Body of pancreas (tissue), 4 donors: ENCODE measurements around the gene FHL2.

Experiments used
- POLR2A ChIP-seq, 3 donors: fragments of 450-650 bp; IDR thresholded peaks; one replicate each; pipeline ENCODE4 v1.6.1; 2016; ENCODE audit warnings: antibody characterized with exemption in 3 of 3, mild to moderate bottlenecking in 2 of 3
- TF ChIP-seq, protein P1 (sequence below), 7 experiments: fragments of 450-650 bp in 4 of 7; fragments of 200-600 bp in 3 of 7; sonication (generic) in 3 of 7; IDR thresholded peaks; one replicate each; pipeline ENCODE4 v1.5.1; 2016 to 2019; ENCODE audit warnings: antibody characterized with exemption in 7 of 7

DNA sequence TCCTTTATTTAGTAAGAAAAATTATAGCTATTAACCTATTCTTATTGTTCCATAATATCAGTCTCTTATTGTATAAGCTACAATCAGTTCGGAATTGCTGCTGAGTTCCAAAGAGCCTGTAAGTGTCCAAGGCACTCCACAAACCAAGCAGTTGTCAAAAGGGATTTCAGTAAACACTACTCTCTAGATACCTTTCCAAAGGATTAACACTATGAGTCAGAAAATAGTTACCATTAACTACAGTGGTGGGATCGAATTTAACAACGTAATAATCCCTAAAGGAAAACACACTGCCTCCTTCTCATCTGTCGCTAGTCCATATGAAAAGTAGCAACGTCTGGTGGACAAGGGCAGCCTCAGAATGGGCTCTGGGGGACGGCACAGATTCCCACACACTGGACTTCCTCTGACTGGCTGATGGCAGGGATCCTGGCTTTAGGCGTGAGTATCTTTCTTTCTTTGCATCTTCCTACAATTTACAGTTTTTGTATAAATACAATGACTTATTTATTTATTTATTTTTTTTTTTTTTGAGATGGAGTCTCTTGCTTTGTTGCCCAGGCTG lies 78.1 kb downstream of the FHL2 start:
- TF ChIP-seq, protein P1, sequence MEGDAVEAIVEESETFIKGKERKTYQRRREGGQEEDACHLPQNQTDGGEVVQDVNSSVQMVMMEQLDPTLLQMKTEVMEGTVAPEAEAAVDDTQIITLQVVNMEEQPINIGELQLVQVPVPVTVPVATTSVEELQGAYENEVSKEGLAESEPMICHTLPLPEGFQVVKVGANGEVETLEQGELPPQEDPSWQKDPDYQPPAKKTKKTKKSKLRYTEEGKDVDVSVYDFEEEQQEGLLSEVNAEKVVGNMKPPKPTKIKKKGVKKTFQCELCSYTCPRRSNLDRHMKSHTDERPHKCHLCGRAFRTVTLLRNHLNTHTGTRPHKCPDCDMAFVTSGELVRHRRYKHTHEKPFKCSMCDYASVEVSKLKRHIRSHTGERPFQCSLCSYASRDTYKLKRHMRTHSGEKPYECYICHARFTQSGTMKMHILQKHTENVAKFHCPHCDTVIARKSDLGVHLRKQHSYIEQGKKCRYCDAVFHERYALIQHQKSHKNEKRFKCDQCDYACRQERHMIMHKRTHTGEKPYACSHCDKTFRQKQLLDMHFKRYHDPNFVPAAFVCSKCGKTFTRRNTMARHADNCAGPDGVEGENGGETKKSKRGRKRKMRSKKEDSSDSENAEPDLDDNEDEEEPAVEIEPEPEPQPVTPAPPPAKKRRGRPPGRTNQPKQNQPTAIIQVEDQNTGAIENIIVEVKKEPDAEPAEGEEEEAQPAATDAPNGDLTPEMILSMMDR (IDR thresholded peaks at IDR 0.05) = no peak
- no peak for TF ChIP-seq POLR2A (IDR thresholded peaks at IDR 0.05)
